Articular chondrocyte of knee joint (primary cell): ENCODE measurements around the gene ATP2A3. TPM values are rescaled to one million over a fixed set of nuclear protein-coding genes. Genes with fewer than 3 reads are reported as not detected.

Source experiments
- total RNA-seq: library from RNA; depleted of rRNA; stranded (reverse); fragments of >200 nt; gene quantifications from 2 replicates; pipeline ENCODE4 v1.2.3, GENCODE V29; 2012

ATP2A3 gene
- total RNA-seq = 3.7 and 3.9 TPM in 2 replicates

DNA sequence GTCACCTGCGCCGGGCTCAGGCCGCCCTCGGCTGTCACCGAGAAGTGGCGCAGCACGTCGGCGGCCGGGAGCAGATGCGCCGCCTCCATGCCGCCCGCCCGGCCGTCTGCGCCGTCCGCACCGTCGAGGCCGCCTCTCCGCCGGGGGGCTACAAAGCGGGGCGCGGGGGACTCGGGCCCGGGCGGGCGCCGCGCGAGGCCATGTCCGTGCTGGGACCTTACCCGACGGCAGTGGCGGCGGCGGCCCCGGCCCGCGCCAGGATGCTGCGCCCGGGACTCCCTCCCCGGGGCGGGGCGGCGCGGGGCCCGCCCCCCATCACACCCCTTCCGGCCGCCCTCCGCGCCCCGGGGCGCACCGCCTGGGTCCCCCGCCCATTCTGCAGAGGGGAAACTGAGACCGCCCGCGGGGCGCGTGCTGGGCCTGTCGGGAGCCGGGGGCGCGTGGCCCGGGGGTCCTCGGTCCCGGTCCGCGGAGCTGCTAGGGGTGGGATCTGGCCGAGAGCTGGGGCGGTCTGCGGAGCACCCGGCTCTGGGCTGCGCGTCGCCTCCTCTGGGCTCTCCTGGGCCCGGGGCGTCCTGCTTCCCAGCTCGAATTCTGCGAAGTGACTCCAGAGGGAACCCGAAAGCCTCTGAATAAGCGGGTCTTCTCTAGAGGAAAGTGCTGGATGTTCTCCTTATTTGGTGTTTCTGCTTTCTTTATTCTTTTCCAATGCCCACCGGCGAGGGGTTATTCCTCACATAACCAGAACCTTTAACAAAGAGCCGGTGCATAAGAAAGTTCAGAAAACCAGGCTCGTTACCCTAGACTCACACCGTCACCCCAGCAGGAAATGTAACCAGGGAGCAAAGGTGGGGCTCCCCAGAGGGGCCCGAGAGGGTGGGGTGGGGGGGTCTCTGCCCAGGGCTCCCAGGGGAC is at the start of gene ATP2A3:
Gene ATP2A3, minus strand, starts transcription at position 235 of the 915 bp plus-strand sequence. Its CDS starts 146 bp downstream, at position 89.

DNA sequence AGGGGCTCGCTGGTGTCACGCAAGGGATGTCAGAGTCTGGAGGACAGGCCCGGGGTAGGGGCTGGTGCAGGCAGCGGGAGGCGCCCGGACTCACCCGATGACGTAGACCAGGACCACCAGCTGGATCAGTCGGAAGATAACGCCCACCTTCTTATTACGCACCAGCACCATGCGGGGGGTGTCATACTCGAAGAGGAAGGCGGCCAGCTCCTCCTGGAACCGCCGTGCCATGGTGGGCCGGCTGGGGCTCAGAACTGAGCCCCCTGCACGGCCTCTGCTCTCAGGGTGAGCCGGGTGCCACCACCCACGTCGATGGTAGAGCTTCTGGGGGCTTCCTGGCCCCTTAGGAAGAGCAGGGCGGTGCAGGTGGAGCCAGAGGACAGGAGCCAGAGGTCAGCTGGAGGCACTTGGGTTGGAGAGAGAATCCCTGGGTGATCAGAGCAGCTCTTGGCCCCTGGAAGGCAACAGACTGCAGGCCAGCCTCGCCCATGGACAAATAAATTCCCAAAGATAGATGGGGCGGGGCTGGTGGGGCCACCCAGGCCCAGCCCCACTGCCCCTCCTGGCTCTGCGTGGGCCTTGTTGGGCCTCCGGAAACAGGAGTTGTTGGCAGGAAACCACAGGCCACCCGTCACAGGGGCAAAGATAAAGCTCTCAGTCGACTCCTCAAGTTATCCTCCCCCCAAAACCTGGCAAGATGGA is 48.1 kb downstream of the ATP2A3 start, which contains the start of gene P2RX1:
Gene P2RX1, minus strand, starts transcription at position 471 of the 702 bp plus-strand sequence. Its CDS starts 240 bp downstream, at position 231.

DNA sequence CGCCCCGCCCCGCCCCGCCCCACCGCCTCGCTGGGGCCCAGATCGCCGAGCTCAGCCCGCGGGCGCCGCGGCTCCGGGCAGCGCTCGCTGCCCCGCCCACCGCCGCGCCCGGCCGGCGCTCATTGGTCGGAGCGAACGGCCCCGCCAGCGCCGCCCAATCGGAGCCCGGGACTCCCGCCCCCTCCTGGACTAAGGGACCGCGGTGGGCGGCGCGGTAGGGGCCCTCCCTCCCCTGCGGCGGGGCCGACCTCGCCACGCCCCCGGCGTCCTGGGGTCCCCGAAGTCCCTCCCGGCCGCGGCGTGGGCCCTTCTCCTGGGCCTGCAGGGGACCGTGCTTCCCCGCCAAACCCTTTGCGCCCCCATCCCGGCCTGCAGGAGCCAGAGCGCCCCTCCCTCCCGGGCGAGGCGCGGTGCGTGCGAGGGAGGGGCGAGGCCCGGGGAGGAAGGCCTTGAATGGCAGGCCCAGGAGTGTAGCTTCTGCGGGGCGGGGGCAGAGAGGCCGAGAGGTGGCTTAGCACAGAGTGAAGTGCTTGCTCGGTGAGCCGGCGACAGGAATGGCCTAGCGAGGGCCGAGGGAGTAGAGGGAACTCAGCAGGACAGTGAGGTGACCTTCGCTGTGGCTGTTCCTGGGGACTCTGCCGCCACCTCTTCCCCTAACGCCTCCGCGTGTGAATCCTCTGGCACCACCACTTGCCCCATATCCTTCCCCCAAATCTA is 71.1 kb downstream of the ATP2A3 start, which contains the start of gene CAMKK1:
Gene CAMKK1, minus strand, starts transcription at position 51 of the 717 bp plus-strand sequence. CDS start 7,366 bp downstream, outside the sequence.

Other genes with a start within 250 kb of the ATP2A3 start
- 2.4 and 4.1 TPM in 2 replicates for gene HASPIN, start 240.5 kb downstream of the ATP2A3 start, total RNA-seq
- gene ITGAE, start 163.2 kb downstream of the ATP2A3 start, total RNA-seq = 25.0 and 30.9 TPM in 2 replicates
- 35.7 and 81.7 TPM in 2 replicates for gene NCBP3, start 118.2 kb downstream of the ATP2A3 start, total RNA-seq
- gene CAMKK1, start 71.4 kb downstream of the ATP2A3 start, total RNA-seq = 5.9 and 6.1 TPM in 2 replicates
- gene P2RX1, start 48.0 kb downstream of the ATP2A3 start, total RNA-seq = under 0.01 TPM in 1 of 2 replicates, not detected in the other
- 50.6 and 54.0 TPM in 2 replicates for gene ZZEF1, start 178.6 kb upstream of the ATP2A3 start, total RNA-seq
- gene CYB5D2, start 178.8 kb upstream of the ATP2A3 start, total RNA-seq = 25.1 and 27.4 TPM in 2 replicates